ENCODE data around the gene KHK.
"Not testable (repeated sequence)": the region's sequence is repeated elsewhere in the genome, so short reads cannot be mapped to it uniquely, and the experiment has no call there.

DNA sequence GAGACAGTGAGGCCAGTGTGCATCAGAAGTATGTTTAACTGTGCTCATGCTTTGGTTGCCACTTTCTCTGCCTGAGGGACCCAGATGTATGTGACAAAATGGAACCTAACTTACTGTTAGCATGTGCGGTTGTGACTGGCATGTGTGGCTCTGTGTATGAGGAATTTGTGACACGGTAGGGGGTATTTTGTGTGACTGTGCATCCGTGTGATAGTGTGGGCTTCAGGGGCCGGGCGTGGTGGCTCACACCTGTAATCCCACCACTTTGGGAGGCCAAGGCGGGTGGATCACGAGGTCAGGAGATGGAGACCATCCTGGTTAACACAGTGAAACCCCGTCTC lies 32.7 kb downstream of the KHK start:
- TF ChIP-seq, protein P1, sequence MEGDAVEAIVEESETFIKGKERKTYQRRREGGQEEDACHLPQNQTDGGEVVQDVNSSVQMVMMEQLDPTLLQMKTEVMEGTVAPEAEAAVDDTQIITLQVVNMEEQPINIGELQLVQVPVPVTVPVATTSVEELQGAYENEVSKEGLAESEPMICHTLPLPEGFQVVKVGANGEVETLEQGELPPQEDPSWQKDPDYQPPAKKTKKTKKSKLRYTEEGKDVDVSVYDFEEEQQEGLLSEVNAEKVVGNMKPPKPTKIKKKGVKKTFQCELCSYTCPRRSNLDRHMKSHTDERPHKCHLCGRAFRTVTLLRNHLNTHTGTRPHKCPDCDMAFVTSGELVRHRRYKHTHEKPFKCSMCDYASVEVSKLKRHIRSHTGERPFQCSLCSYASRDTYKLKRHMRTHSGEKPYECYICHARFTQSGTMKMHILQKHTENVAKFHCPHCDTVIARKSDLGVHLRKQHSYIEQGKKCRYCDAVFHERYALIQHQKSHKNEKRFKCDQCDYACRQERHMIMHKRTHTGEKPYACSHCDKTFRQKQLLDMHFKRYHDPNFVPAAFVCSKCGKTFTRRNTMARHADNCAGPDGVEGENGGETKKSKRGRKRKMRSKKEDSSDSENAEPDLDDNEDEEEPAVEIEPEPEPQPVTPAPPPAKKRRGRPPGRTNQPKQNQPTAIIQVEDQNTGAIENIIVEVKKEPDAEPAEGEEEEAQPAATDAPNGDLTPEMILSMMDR (IDR thresholded peaks at IDR 0.05), result not testable (repeated sequence)
- TF ChIP-seq POLR2A (IDR thresholded peaks at IDR 0.05), result not testable (repeated sequence)
